Ramos (cell line): ENCODE measurements around the gene GJA4.
"Not testable (repeated sequence)": the region's sequence is repeated elsewhere in the genome, so short reads cannot be mapped to it uniquely, and the experiment has no call there.

ENCODE experiments used
- in situ Hi-C: fragments of 300-500 bp; cut with MboI; formaldehyde crosslinking; loops from one replicate; pipeline ENCODE4 v1.14.3; 2022; ENCODE audit warnings: low sequenced_read_pairs; ENCODE audit not compliant: unreplicated experiment

Gene GJA4

DNA sequence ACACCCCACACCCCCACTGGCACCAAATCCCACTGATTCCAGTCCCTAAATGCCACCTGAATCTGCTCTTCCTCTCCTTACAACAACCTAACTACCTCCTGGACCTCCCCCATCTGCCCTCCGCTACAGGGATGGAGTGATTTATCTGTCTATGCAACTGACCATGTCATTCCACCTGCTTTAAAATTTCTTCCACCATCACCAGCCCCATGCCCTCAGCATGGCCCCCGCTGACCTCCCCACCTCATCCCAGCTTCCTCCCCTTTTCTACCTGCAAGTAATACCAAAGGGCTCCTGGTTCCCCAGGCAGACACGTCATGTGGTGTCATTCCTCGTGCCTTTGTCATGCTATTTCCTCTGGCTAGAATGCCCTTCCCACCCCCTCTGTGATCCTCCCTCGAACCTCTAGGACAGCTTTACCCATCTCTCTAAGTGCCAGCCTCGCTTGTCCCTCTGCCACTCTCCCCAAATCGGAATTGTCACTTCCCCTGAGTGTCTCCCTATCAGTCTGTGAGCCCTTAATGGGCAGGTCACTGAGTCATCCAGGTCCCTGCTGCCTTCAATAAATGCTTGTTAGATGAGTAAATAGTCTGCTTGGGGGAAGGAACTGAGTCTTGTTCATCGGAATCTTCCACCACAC, 29.5 kb upstream of the GJA4 start:
- in situ Hi-C loops: no loop called here

- in situ Hi-C loops: no loop called here
These were observed 23.9 kb upstream of the GJA4 start for GRCh38 chr1:34768856-34769255.

DNA sequence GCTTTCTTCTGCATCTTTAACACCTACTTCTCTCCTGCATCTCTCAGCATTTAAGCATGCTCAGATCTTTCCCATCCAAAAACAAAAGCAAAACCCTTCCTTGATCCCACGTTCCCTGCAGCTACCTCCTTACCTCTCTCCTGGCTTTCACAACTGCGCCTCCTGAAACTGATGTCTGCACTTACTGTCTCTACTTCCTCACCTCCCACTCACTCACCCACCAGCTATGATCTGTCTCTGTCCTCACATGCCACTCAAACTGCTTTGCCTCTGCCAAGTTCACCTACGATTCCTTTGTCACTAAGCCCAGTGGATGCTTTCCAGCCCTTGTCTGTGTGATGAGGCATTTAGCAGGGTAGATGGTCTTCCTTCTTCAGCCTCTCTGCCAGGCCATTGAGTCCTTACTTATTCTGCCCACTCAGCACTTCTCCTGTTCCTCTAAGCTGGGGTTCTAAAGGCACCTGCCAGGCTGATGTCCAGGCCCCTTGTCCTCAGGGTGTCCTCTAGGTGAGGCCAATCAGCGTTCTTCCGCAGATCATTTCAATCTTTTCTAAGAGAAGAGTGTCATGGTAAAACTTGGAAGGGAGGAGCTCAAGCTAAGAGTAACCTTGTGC, 21.8 kb upstream of the GJA4 start:
- in situ Hi-C loops: no loop called here

DNA sequence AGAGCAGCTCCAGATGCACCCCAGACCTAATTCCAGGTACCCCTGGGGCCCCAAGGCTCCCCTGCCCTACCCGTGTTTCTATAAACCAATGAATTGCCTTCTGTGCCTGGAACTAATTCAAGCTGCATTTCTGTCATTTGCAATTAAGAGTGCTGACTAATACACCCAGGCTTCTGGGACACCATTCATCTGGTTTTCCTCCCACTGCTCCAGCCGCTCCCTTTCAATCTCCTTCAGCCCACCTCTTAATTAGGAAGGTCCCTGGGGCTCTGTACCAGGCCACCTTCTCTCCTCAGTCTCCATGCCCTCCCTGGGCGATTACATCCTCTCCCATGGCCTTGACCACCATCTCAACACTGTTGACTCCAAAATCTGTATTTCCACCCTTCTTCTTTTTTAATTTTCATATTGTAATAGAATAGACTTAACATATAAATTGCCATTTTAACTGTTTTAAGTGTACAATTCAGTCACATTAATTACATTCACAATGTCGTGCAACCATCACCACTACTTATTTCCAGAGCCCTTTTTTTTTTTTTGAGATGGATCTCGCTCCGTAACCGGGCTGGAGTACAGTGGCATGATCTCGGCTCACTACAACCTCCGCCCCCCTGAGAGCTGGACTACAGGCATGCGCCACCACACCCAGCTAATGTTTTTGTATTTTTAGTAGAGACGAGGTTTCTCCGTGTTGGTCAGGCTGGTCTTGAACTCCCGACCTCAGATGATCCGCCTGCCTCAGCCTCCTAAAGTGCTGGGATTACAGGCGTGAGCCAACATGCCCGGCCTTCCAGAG, 21.0 kb upstream of the GJA4 start:
- in situ Hi-C loops: no loop called here

DNA sequence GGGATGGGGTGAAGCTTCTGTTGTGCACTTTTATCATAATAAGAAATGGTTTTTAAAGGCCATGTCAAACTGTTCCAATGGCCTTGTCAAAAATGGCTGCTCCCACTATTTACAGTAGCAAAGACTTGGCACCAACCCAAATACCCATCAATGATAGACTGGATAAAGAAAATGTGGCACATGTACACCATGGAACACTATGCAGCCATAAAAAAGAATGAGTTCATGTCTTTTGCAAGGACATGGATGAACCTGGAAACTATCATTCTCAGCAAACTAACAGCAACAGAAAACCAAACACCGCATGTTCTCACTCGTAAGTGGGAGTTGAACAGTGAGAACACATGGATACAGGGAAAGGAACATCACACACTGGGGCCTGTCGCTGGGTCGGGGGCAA, 19.7 kb upstream of the GJA4 start:
- in situ Hi-C loops: not testable (repeated sequence)

- in situ Hi-C loops: no loop called here
These were observed 17.8 kb upstream of the GJA4 start for GRCh38 chr1:34774957-34775356.

DNA sequence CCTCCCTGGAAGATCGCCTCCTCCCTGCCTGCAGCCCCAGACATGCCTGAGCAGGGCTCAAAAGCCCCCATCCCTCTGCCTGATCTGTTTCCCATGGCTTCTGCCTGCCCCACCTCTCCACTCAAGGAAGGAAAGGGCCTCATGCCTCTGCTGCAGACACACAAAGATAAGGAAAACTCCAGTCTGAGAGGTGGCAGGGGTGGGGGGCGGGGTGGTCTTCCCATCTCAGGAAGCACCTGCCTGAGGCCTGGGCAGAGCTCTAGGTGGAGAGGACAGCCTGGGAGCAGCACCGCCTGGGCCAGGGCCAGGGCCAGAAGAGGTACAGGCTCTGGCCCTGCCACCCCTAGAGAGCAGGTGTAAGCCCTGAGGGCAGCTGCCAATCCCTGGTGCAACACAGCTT, 15.9 kb upstream of the GJA4 start:
- in situ Hi-C loops: no loop called here

- in situ Hi-C loops: no loop called here
These were observed 15.1 kb upstream of the GJA4 start for GRCh38 chr1:34777519-34778321.

- in situ Hi-C loops: no loop called here
These were observed 14.4 kb upstream of the GJA4 start for GRCh38 chr1:34778381-34778780.

DNA sequence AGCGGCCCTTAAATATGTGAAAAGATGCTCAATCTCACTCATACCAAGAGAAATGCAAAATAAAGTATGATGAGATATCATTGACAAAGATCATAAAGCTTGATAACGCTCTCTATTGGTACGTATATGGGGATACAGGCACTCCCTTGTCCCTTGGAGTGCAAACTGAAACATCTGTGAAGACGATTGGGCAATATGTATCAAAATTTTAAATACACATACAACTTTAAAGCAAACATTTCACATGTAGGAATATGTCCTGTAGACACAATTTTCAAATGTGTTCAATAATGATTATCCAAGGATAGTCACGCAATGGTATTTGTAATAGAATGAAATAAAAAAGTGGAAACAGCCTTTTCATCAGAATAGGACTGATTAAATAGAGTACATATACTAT, 13.8 kb upstream of the GJA4 start:
- in situ Hi-C loops: no loop called here

- in situ Hi-C loops: no loop called here
These were observed 13.3 kb upstream of the GJA4 start for GRCh38 chr1:34779526-34779925.

GRCh38 chr1:34779962-34780361, 12.8 kb upstream of the GJA4 start:
- in situ Hi-C loops: no loop called here

DNA sequence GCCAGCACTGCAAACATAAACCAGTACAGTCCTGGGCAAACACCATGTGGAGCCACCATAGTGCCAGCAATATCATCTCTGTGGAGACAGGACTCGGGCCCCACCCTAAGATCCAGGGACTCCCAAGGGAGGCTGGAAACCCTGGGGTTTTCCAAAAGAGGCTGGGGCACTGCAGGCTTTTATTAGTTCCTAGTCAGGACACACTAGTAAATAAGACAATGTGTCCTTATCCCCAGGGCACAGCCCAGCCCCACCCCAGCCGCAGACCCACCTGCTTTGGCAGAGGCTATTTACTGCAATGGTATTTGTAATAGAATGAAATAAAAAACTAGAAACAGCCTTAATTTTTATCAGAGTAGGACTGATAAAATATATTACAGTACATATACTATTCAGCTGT, 12.3 kb upstream of the GJA4 start:
- in situ Hi-C loops: no loop called here

- in situ Hi-C loops: no loop called here
These were observed 11.5 kb upstream of the GJA4 start, which contains the start of gene GJB3 for GRCh38 chr1:34781071-34781843. Gene GJB3, plus strand, starts transcription at chr1:34781214. Its CDS starts 3,549 bp downstream, at chr1:34784763.

DNA sequence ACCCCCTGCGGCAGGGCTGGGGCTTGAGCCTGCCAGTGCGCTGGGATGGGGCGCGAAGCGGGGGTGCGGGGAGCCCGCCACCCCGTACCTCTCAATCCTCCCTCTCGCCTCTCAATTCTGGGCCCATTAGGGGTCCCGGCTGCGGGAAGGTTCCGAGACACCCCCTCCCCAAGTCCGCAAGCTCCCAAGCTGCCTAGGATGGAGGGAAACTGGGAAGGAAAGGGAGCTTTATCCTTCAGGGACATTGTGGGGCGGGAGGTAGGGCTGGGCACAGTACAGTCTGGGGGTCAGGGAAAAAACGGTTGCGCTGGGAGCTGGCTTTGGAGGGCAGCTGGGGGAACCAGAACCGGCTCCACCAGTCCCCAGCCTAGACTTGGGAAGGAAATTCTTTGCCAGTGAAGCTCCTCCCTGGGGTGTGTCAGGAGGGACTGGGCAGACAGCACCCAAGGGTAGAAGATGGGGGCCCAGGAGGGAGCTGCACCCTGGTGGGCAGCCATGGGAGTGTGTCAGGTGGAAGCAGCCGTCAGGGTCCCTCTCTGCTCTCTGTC, 10.9 kb upstream of the GJA4 start:
- in situ Hi-C loops: no loop called here

DNA sequence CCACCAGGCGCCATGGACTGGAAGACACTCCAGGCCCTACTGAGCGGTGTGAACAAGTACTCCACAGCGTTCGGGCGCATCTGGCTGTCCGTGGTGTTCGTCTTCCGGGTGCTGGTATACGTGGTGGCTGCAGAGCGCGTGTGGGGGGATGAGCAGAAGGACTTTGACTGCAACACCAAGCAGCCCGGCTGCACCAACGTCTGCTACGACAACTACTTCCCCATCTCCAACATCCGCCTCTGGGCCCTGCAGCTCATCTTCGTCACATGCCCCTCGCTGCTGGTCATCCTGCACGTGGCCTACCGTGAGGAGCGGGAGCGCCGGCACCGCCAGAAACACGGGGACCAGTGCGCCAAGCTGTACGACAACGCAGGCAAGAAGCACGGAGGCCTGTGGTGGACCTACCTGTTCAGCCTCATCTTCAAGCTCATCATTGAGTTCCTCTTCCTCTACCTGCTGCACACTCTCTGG, 8.0 kb upstream of the GJA4 start:
- in situ Hi-C loops: no loop called here

GRCh38 chr1:34785231-34785874, 7.4 kb upstream of the GJA4 start:
- in situ Hi-C loops: no loop called here

DNA sequence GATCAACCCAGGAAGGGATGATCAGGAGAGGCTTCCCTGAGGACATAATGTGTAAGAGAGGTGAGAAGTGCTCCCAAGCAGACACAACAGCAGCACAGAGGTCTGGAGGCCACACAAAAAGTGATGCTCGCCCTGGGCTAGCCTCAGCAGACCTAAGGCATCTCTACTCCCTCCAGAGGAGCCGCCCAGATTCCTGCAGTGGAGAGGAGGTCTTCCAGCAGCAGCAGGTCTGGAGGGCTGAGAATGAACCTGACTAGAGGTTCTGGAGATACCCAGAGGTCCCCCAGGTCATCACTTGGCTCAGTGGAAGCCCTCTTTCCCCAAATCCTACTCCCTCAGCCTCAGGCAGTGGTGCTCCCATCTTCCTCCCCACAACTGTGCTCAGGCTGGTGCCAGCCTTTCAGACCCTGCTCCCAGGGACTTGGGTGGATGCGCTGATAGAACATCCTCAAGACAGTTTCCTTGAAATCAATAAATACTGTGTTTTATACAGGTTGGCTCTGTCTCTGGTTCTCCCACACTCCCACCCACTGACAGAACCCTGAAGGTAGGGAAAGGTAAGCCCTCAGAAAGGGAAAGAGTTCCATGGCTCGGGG, 6.8 kb upstream of the GJA4 start:
- in situ Hi-C loops: no loop called here
